IMR-90 (cell line): ENCODE data around the gene IMPG2. TPM values are rescaled to one million over a fixed set of nuclear protein-coding genes. Genes with fewer than 3 reads are reported as not detected.

Experiments
- ATAC-seq: fragments of 200-7000 bp; cut with Tn5 transposase; 2 replicates; pipeline ENCODE4 v1.9.1; 2020; ENCODE audit warnings: low read depth, mild to moderate bottlenecking, moderate library complexity
- BruUV-seq: library from RNA; stranded (reverse); fragments of 400-500 nt; replicated peaks from 2 replicates; lab custom pipeline; 2021; lab: Mats Ljungman, UMichigan
- CTCF ChIA-PET: fragments of 300-600 bp; formaldehyde crosslinking; extraction: SDS; loops from one replicate; lab custom pipeline; 2021; ENCODE audit warnings: antibody characterized with exemption; lab: Yijun Ruan, JAX
- POLR2A ChIA-PET: fragments of 300-600 bp; sonication (Branson Sonifier 250); formaldehyde crosslinking; loops from one replicate; lab custom pipeline; 2022; ENCODE audit warnings: antibody characterized with exemption; ENCODE audit not compliant: unreplicated experiment; lab: Charles Lee
- DNase-seq: peaks from one replicate; pipeline ENCODE4 v3.0.0; 2013
- H2AFZ ChIP-seq: replicated peaks from 2 replicates; pipeline ENCODE3; 2013; ENCODE audit warnings: low read length, mild to moderate bottlenecking; ENCODE audit not compliant: poor library complexity
- H2AK5ac ChIP-seq: 2 replicates; pipeline ENCODE4 v1.6.1; 2013; ENCODE audit warnings: low read depth, low read length, inconsistent platforms
- H2AK9ac ChIP-seq: replicated peaks from 2 replicates; pipeline ENCODE3; 2013; ENCODE audit warnings: mild to moderate bottlenecking, low read depth, low read length, moderate library complexity; ENCODE audit not compliant: poor library complexity
- H2BK120ac ChIP-seq: 2 replicates; pipeline ENCODE4 v1.6.1; 2013; ENCODE audit warnings: low read depth, low read length, inconsistent platforms
- H2BK15ac ChIP-seq: 3 replicates; pipeline ENCODE4 v1.6.1; 2013; ENCODE audit warnings: low read depth, low read length, inconsistent platforms
- H2BK20ac ChIP-seq: 2 replicates; pipeline ENCODE4 v1.6.1; 2013; ENCODE audit warnings: low read depth, mild to moderate bottlenecking, inconsistent platforms, low read length, moderate library complexity
- H2BK5ac ChIP-seq: 2 replicates; pipeline ENCODE4 v1.6.1; 2013; ENCODE audit warnings: mild to moderate bottlenecking, low read depth, low read length, inconsistent platforms; ENCODE audit not compliant: poor library complexity, severe bottlenecking
- H3K14ac ChIP-seq: replicated peaks from 2 replicates; pipeline ENCODE4 v1.6.1; 2013; ENCODE audit warnings: low read depth, low read length, inconsistent platforms
- H3K18ac ChIP-seq: 2 replicates; pipeline ENCODE4 v1.6.1; 2013; ENCODE audit warnings: low read depth, low read length, control low read depth
- H3K23ac ChIP-seq: 2 replicates; pipeline ENCODE4 v1.6.1; 2013; ENCODE audit warnings: low read depth, low read length, inconsistent platforms
- H3K27ac ChIP-seq: 2 replicates; pipeline ENCODE4 v1.5.1; 2013; ENCODE audit warnings: mild to moderate bottlenecking, control low read depth, low read length; ENCODE audit not compliant: insufficient read depth
- H3K27me3 ChIP-seq: 2 replicates; pipeline ENCODE4 v1.6.1; 2013; ENCODE audit warnings: low read length; ENCODE audit not compliant: control insufficient read depth, insufficient read depth
- H3K36me3 ChIP-seq: 2 replicates; pipeline ENCODE4 v1.6.1; 2013; ENCODE audit warnings: low read length, mixed read lengths; ENCODE audit not compliant: control insufficient read depth, insufficient read depth
- H3K4ac ChIP-seq: 2 replicates; pipeline ENCODE4 v1.6.1; 2013; ENCODE audit warnings: low read depth, low read length, inconsistent platforms
- H3K4me1 ChIP-seq: 2 replicates; pipeline ENCODE4 v1.6.1; 2013; ENCODE audit warnings: low read length, mixed read lengths; ENCODE audit not compliant: control insufficient read depth, insufficient read depth
- H3K4me2 ChIP-seq: 2 replicates; pipeline ENCODE4 v1.6.1; 2013; ENCODE audit warnings: low read depth, mild to moderate bottlenecking, control low read depth, low read length, moderate library complexity
- H3K4me3 ChIP-seq: 2 replicates; pipeline ENCODE4 v1.5.1; 2013; ENCODE audit warnings: low read depth, mild to moderate bottlenecking, control low read depth, low read length, moderate library complexity; ENCODE audit not compliant: insufficient read depth
- H3K56ac ChIP-seq: 2 replicates; pipeline ENCODE4 v1.6.1; 2013; ENCODE audit warnings: low read length, inconsistent platforms; ENCODE audit not compliant: insufficient read depth; ENCODE audit errors: extremely low read depth
- H3K79me1 ChIP-seq, 2 experiments: 2 replicates each; pipeline ENCODE4 v1.6.1; 2013; ENCODE audit warnings: low read length in 2 of 2, inconsistent platforms in 1 of 2, low read depth in 1 of 2
- H3K9ac ChIP-seq: 2 replicates; pipeline ENCODE4 v1.6.1; 2013; ENCODE audit warnings: low read depth, low read length, control low read depth
- H3K9me1 ChIP-seq: 2 replicates; pipeline ENCODE4 v1.6.1; 2013; ENCODE audit warnings: low read length, inconsistent platforms; ENCODE audit not compliant: insufficient read depth
- H3K9me3 ChIP-seq: 2 replicates; pipeline ENCODE4 v1.6.1; 2013; ENCODE audit warnings: low read length; ENCODE audit not compliant: control insufficient read depth, insufficient read depth
- H4K20me1 ChIP-seq: 2 replicates; pipeline ENCODE4 v1.6.1; 2013; ENCODE audit warnings: low read length, inconsistent platforms; ENCODE audit not compliant: insufficient read depth
- H4K5ac ChIP-seq: 2 replicates; pipeline ENCODE4 v1.6.1; 2013; ENCODE audit warnings: mild to moderate bottlenecking, low read depth, low read length, control low read depth
- H4K8ac ChIP-seq, 2 experiments: 2 replicates each; pipeline ENCODE4 v1.6.1; 2013; ENCODE audit warnings: low read depth in 2 of 2, low read length in 2 of 2, control low read depth in 1 of 2, inconsistent platforms in 1 of 2
- H4K91ac ChIP-seq: 2 replicates; pipeline ENCODE4 v1.6.1; 2013; ENCODE audit warnings: low read depth, low read length, inconsistent platforms; ENCODE audit not compliant: insufficient read depth
- BHLHE40 ChIP-seq: fragments of 150-350 bp; IDR thresholded peaks from 2 replicates; pipeline ENCODE4 v1.6.1; 2016; ENCODE audit warnings: mild to moderate bottlenecking, low read depth, low read length
- CEBPB ChIP-seq: IDR thresholded peaks from 2 replicates; pipeline ENCODE4 v1.6.1; 2012; ENCODE audit warnings: low read depth, low read length, improper control_type of control experiment
- CTCF ChIP-seq: conservative IDR thresholded peaks from 2 replicates; pipeline ENCODE4 v1.5.1; 2012; ENCODE audit warnings: mild to moderate bottlenecking, low read depth, low read length, improper control_type of control experiment
- FOS ChIP-seq: fragments of 150-350 bp; IDR thresholded peaks from 2 replicates; pipeline ENCODE4 v1.6.1; 2016; ENCODE audit warnings: low read depth, low read length
- MAFK ChIP-seq: IDR thresholded peaks from 2 replicates; pipeline ENCODE4 v1.6.1; 2012; ENCODE audit warnings: low read depth, low read length, improper control_type of control experiment
- MXI1 ChIP-seq: IDR thresholded peaks from 2 replicates; pipeline ENCODE4 v1.6.1; 2012; ENCODE audit warnings: low read depth, mild to moderate bottlenecking, low read length, moderate library complexity, borderline replicate concordance
- NFE2L2 ChIP-seq: fragments of 150-350 bp; IDR thresholded peaks from 2 replicates; pipeline ENCODE4 v1.6.1; 2016; ENCODE audit warnings: low read depth, mild to moderate bottlenecking, low read length
- POLR2A ChIP-seq: IDR thresholded peaks from 2 replicates; pipeline ENCODE4 v1.6.1; 2012; ENCODE audit warnings: mild to moderate bottlenecking, low read depth, low read length
- RAD21 ChIP-seq: IDR thresholded peaks from 2 replicates; pipeline ENCODE4 v1.6.1; 2012; ENCODE audit warnings: low read length, improper control_type of control experiment
- SMC3 ChIP-seq: fragments of 150-350 bp; IDR thresholded peaks from 2 replicates; pipeline ENCODE4 v1.6.1; 2016; ENCODE audit warnings: low read depth, mild to moderate bottlenecking, antibody characterized with exemption, low read length, moderate library complexity
- USF2 ChIP-seq: fragments of 150-350 bp; IDR thresholded peaks from 2 replicates; pipeline ENCODE4 v1.6.1; 2017; ENCODE audit warnings: mild to moderate bottlenecking, antibody characterized with exemption, low read length, low read depth
- dilution Hi-C: fragments of 300-500 bp; cut with HindIII; formaldehyde crosslinking; loops from one replicate; pipeline ENCODE4 v1.14.3; 2018; ENCODE audit warnings: low sequenced_read_pairs; ENCODE audit not compliant: unreplicated experiment
- in situ Hi-C: fragments of 300-500 bp; cut with MboI; formaldehyde crosslinking; loops from 3 replicates; pipeline ENCODE4 v1.14.3; 2019; ENCODE audit warnings: low sequenced_read_pairs, inconsistent platforms, mixed read lengths
- intact Hi-C: fragments of 100-400 bp; cut with micrococcal nuclease; formaldehyde crosslinking; loops from 2 replicates; pipeline ENCODE4 v1.10.0; 2022
- polyA plus RNA-seq, 3 experiments: library from polyadenylated mRNA; depleted of rRNA; stranded (reverse); fragments of >200 nt; gene quantifications; 2 replicates each; pipeline ENCODE4 v1.2.3, GENCODE V29; 2012; ENCODE audit warnings: low replicate concordance in 1 of 3
- total RNA-seq: library from RNA; depleted of rRNA; stranded (reverse); fragments of >200 nt; gene quantifications from 2 replicates; pipeline ENCODE4 v1.2.3, GENCODE V29; 2012

Gene IMPG2
- total and polyA plus RNA-seq, 2 of the 4 experiments (the other 2 are of a cell fraction), result 0.10 to 0.18 TPM

- Histone ChIP-seq H2BK15ac (no peak overlapping the region), H3K9me3 (no peaks in the 10 kb centered on the region), H3K56ac (no peak overlapping the region), H3K9ac (no peak overlapping the region), H4K8ac (no peak overlapping the region), H4K91ac (no peak overlapping the region), H3K4me3 (no peak overlapping the region), H2BK120ac (no peak overlapping the region), H3K27ac (no peak overlapping the region), H3K23ac (no peak overlapping the region), H2AK9ac (no peak overlapping the region), H4K20me1 (no peaks in the 10 kb centered on the region), H3K14ac (no peak overlapping the region), H3K79me1 (no peaks in the 10 kb centered on the region), H2AK5ac (no peak overlapping the region), H2AFZ (no peak overlapping the region), H3K4me1 (no peaks in the 10 kb centered on the region), H3K4ac (no peak overlapping the region), H3K9me1 (0 out of 2 replicates have a peak, but pooled peaks cover 3% of the 10 kb centered on the region), H3K18ac (no peak overlapping the region), H3K4me2 (no peak overlapping the region), H3K36me3 (no peaks in the 10 kb centered on the region), H4K5ac (no peak overlapping the region), H2BK20ac (no peak overlapping the region), H2BK5ac (no peak overlapping the region), H3K27me3 (no peaks in the 10 kb centered on the region)
- intact Hi-C loops, result no loop called here
- ATAC-seq, result no peak
- TF ChIP-seq USF2 (no peak), BHLHE40 (no peak), SMC3 (no peak), CEBPB (no peak), CTCF (no peak), POLR2A (no peak), MAFK (no peak), NFE2L2 (no peak), RAD21 (no peak), FOS (no peak), MXI1 (no peak)
- DNase-seq, result no peak
- dilution Hi-C loops, result no loop called here
- ChIA-PET POLR2A (no interaction called here), CTCF (interaction anchor here (0.6 kb wide), 1 partner anchor 82 kb away, joined by 3 read pairs; no protein-coding TSS in a partner anchor)
- in situ Hi-C loops, result no loop called here
- BruUV-seq, result no TSS peak
Observed at GRCh38 chr3:101262393-101263240, 57.8 kb downstream of the IMPG2 start.
